Measurements from ENCODE around the gene OLA1. TPM values are rescaled to one million over a fixed set of nuclear protein-coding genes. Genes with fewer than 3 reads are reported as not detected.
A peak's percentile ranks its signal among the peaks of the same experiment; 100 is the strongest.

The OLA1 gene
- total RNA-seq, 1 experiment from 2014 or later: 137 TPM

GRCh38 chr2:174066871-174067270 lies 181.5 kb downstream of the OLA1 start:
- DNase-seq (ENCODE audit: low read depth): peak; percentile 42

- DNase-seq (ENCODE audit: low read depth): no peak
Observed at GRCh38 chr2:174063492-174064092, 184.7 kb downstream of the OLA1 start.

GRCh38 chr2:174062934-174063333 lies 185.4 kb downstream of the OLA1 start:
- DNase-seq (ENCODE audit: low read depth): no peak

- DNase-seq (ENCODE audit: low read depth): peak; percentile 29
Observed at GRCh38 chr2:174059884-174060244, 188.5 kb downstream of the OLA1 start.

- DNase-seq (ENCODE audit: low read depth): peak; percentile 59
Observed at GRCh38 chr2:174059178-174059883, 189.0 kb downstream of the OLA1 start.

- no peak for DNase-seq (ENCODE audit: low read depth)
Observed at GRCh38 chr2:174058456-174058855, 189.9 kb downstream of the OLA1 start.

DNA sequence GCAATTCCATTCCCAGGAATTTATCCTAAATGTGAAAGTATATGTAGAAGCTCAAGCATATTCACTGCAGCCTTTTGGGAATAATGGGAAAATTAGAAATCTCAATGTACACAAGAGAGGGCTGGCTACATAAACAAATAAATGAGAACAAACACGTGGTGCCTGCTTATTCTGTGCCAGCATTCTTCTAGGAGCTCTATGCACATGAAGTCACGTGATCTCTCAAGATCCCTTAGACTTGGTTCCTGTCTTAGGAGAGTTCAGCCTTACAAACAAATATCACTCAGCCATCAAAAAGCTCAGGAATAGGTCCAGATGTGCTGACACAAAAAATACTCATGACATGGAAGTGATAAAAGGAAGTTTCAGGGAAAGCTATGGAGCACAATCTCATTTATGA lies 190.3 kb downstream of the OLA1 start:
- no peak for DNase-seq (ENCODE audit: low read depth)

GRCh38 chr2:174054926-174055325 lies 193.4 kb downstream of the OLA1 start:
- peak; percentile 15 for DNase-seq (ENCODE audit: low read depth)

- no peak for DNase-seq (ENCODE audit: low read depth)
Observed at GRCh38 chr2:174053355-174054151, 194.8 kb downstream of the OLA1 start.

DNA sequence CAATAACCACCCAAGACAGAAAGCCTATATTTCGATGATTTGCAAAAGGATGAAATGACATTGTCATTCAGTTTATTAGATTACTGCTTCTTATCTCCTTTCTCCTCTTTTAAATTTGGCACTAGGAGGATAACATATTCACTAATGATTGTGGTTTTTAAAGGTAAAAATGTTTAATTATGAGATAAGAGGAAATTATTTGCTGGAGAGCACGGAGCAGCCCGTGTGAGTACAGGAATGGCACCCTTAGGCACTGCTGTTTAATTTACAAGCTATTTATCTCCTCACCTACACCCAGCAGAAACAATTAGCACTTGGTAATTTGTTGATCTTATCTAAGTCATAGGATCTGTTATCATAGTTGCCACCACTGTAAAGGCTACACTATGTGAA lies 195.8 kb downstream of the OLA1 start:
- no peak for DNase-seq (ENCODE audit: low read depth)

DNA sequence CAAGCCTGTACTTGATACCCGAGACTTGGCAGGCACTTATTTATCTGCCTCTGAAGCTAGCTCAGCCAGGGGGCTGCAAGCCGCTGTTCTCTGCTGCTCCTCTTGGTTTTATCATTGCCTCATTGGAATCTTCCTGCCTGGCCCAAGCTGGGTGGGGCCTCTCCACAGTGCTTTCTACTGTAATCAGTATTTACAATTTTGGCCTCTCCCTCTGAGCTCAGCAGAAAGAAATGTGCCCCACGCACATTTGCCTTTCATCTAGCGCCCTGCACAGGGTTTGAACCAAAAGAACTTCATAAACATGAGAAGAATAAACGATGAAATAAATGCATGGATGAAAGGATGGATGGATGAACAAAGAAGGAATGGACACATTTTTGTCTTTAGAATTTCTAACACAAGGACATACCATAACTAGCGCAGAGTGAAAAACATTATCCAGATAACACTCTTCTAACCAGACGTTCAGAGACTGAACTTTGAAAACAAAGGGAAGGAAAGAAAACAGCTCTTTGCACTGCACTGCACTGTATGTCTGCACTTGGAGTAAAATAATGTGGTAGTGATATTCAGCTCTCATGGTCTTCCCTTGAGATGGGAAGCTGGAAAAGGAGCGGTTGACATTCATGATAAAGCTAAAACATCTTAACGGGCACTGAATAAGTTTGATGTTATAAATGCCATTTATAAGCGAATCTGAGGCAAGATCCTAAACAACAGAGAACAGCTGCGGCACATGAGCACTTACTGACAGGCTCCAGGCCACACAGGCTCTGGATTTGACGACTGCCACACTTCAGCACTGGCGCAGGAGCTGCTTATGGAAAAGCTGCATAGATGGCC lies 196.4 kb downstream of the OLA1 start:
- DNase-seq (ENCODE audit: low read depth): peak; percentile 24

DNA sequence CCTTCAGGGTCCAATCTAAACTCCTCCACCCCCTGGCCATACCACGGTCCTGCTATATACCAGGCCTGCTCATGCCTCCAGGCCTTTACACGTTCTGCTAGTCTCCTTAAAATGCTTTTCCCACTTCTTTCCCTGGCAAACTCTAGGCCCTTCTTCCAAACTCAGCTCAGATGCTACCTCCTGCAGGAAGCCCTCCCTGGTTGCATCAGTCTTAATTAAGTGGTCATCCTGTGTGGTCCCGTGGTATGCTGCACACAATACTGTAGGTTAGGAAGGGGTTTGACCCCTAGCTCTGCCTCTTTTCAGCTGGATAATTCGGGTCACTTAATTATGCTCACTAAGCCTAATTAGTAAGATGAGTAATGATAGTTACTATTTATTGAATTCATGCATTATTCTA lies 197.3 kb downstream of the OLA1 start:
- no peak for DNase-seq (ENCODE audit: low read depth)

- no peak for DNase-seq (ENCODE audit: low read depth)
Observed at GRCh38 chr2:174049895-174050294, 198.4 kb downstream of the OLA1 start.

- no peak for DNase-seq (ENCODE audit: low read depth)
Observed at GRCh38 chr2:174048243-174048642, 200.1 kb downstream of the OLA1 start.

- no peak for DNase-seq (ENCODE audit: low read depth)
Observed at GRCh38 chr2:174047746-174048145, 200.6 kb downstream of the OLA1 start.

DNA sequence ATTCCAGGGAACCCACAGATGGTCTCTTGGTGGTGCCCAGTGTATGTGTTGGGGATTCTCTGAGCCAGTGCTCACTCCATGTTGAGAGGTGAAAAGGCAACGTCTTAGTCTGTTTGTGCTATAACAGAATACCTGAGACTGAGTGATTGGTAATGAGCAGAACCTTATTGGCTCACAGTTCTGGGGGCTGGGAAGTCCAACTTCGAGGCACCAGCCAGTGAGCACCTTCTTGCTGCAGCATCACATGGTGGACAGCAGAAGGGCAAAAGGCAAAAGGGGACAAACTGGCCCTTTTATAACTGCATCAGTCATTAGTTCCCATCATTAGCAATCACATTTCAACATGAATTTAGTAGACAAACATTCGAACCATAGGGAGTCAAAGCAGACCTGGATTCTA lies 202.2 kb downstream of the OLA1 start:
- no peak for DNase-seq (ENCODE audit: low read depth)

DNA sequence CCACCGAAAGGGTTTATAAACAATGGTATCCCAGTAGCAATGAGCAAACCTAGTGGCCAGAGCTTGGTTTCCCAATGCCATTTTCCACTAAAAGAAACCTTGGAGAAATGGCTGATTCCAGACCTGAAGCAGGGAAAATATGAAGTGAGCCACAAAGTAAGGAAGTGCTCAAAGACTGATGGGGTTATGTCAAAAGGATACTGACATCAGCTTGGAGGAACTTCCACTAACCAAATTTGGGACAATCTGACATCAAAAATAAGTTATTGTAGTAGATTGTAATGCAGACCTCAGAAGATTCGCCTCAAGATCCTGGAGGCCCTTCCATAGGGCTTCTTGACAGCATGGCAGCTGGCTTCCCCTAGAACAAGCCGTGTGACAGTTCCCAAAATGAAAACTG lies 203.8 kb downstream of the OLA1 start:
- DNase-seq (ENCODE audit: low read depth): no peak

GRCh38 chr2:174040417-174040701 lies 208.0 kb downstream of the OLA1 start:
- no peak for DNase-seq (ENCODE audit: low read depth)

DNA sequence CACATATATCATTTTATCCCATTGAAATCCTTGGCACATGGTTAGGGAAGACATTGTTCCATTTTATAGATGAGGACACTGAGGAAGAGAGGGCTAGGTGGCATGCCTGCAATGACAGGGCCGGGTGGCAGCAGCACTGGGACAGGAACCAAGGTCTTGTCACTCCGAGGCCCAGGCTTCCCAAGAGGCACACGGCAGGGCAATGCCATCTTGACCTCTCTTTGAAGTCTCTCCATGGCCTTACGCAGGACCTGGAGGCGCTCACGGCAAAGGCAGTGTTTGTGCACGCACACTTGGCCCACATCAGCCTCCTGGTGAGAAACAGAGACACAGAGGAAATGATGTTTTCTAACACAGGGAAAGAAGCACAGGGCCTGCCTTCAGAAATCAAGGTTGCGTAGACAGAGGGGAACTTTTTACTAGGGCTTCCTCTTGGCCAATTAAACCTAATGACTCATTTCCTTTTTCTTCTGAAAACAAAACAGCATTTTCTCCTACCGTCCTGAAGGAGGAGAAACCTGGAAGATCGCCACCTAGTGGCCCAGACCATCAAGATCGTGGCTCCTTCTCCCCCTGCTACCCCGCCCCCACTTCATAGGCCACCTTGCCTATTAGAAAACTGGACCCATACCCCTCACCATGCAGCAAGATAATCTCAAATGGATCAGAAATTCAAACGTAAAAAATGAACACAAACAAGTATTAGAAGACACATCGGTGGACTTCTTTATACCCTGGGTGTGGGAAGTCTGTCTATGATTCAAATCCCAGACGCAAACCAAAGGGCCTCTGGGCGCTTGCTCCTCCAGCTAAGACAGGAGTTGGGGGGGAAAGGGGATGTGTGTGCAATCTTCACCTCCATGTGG lies 208.5 kb downstream of the OLA1 start:
- peak; percentile 95 for DNase-seq (ENCODE audit: low read depth)

- no peak for DNase-seq (ENCODE audit: low read depth)
Observed at GRCh38 chr2:174038462-174038861, 209.9 kb downstream of the OLA1 start.

DNA sequence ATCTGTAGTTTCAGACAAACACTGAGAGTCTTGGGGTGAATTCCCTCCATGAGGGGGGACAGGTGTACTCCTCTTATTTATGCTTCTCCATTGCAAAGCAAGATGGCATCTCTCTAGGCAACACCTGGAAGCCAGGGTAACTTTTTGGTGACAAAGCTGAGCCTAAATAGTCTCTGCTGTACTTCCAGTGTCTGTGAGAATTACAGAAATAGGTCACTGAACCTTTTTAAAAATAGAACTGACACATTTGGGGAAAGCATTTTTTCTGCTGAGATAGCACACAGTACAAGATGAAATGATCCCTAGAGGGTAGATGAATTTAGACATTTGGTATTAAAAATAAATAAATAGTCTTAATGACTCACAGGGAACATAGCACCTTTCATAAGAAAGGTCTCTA lies 211.5 kb downstream of the OLA1 start:
- DNase-seq (ENCODE audit: low read depth): no peak
